ENCODE data around the gene MYO18B.

MYO18B gene

DNA sequence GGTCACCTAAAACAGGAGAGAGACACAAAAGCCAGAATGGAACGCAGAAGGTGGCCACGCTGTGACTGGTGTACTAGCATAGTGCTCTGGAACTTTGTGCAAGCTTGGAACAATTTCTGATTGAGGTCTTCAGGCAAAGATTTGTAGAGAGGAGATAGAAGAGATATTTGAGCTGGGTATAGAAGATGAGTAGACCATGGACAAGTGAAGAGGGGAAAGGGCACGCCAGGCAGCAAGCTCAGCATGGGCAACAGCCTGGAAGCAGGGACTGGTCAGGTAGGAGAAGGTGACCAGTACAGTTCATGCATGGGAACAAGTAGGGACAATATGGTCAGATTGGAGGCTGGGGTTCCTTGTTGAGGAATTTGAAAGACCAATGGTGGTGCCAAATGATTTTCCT, 24.4 kb downstream of the MYO18B start:
- H3K9ac ChIP-seq (ENCODE audit: low read depth, low read length, poor library complexity), result no peak overlapping the region
- H2BK5ac ChIP-seq (ENCODE audit: low read length), result no peak overlapping the region
- WGBS, 2 donors (ENCODE audit: extremely low coverage in 2 of 2, insufficient read length in 2 of 2, insufficient replicate concordance in 1 of 2), result no CpG with 5 or more reads among the region's 3 CpGs
- H3K23ac ChIP-seq (ENCODE audit: low read depth, low read length, poor library complexity), result no peak overlapping the region
- H2BK15ac ChIP-seq (ENCODE audit: low read length), result no peak overlapping the region
- no peaks in the 10 kb centered on the region for H3K27me3 ChIP-seq (ENCODE audit: control insufficient read depth in 3 of 3, insufficient read depth in 3 of 3, low read depth in 1 of 3, low read length in 3 of 3)
- no peak overlapping the region for H3K14ac ChIP-seq (ENCODE audit: low read length)
- no peak overlapping the region for H4K91ac ChIP-seq (ENCODE audit: low read depth, low read length, poor library complexity)
- H2AFZ ChIP-seq (ENCODE audit: low read length), result no peak overlapping the region
- H3K9me3 ChIP-seq (replicated peaks in 1 of 2; ENCODE audit: control insufficient read depth in 2 of 2, insufficient read depth in 1 of 2, low read depth in 1 of 2, low read length in 2 of 2), result peaks cover 0 to 2% of the 10 kb centered on the region in 2 donors
- no peak overlapping the region for H2AK5ac ChIP-seq (ENCODE audit: low read depth, low read length)
- H2BK120ac ChIP-seq (ENCODE audit: low read depth, low read length), result no peak overlapping the region
- H3K27ac ChIP-seq (replicated peaks; ENCODE audit: low read length), result no peak overlapping the region
- H3K18ac ChIP-seq (ENCODE audit: low read length), result no peak overlapping the region
- H4K8ac ChIP-seq (ENCODE audit: low read depth, low read length), result no peak overlapping the region
- no peaks in the 10 kb centered on the region for H3K36me3 ChIP-seq (replicated peaks in 1 of 2; ENCODE audit: control insufficient read depth in 2 of 2, insufficient read depth in 2 of 2, low read length in 2 of 2)
- H3K4me3 ChIP-seq (ENCODE audit: low read length in 2 of 2), result no peak overlapping the region
- no peak overlapping the region for H3K4ac ChIP-seq (ENCODE audit: low read length)
- no peak overlapping the region for H3K4me2 ChIP-seq (ENCODE audit: insufficient read depth, low read length, poor library complexity, severe bottlenecking)
- H3K4me1 ChIP-seq (ENCODE audit: control insufficient read depth in 2 of 2, insufficient read depth in 1 of 2, low read depth in 1 of 2, low read length in 2 of 2), result no peaks in the 10 kb centered on the region
- DNase-seq (ENCODE audit: low spot score), result no peak
- H3K79me1 ChIP-seq (ENCODE audit: low read depth, low read length), result no peaks in the 10 kb centered on the region
- no peak overlapping the region for H2BK12ac ChIP-seq (ENCODE audit: low read length)

- H3K27ac ChIP-seq (replicated peaks; ENCODE audit: low read length), result no peak overlapping the region
- no peak overlapping the region for H3K4me2 ChIP-seq (ENCODE audit: insufficient read depth, low read length, poor library complexity, severe bottlenecking)
- no peak overlapping the region for H4K91ac ChIP-seq (ENCODE audit: low read depth, low read length, poor library complexity)
- H3K9ac ChIP-seq (ENCODE audit: low read depth, low read length, poor library complexity), result no peak overlapping the region
- H3K36me3 ChIP-seq (replicated peaks in 1 of 2; ENCODE audit: control insufficient read depth in 2 of 2, insufficient read depth in 2 of 2, low read length in 2 of 2), result no peaks in the 10 kb centered on the region
- H3K27me3 ChIP-seq (ENCODE audit: control insufficient read depth in 3 of 3, insufficient read depth in 3 of 3, low read depth in 1 of 3, low read length in 3 of 3), result no peaks in the 10 kb centered on the region
- no peak overlapping the region for H2BK120ac ChIP-seq (ENCODE audit: low read depth, low read length)
- no peak overlapping the region for H3K18ac ChIP-seq (ENCODE audit: low read length)
- peaks cover 0 to 2% of the 10 kb centered on the region in 2 donors for H3K9me3 ChIP-seq (replicated peaks in 1 of 2; ENCODE audit: control insufficient read depth in 2 of 2, insufficient read depth in 1 of 2, low read depth in 1 of 2, low read length in 2 of 2)
- H3K4ac ChIP-seq (ENCODE audit: low read length), result no peak overlapping the region
- no peak overlapping the region for H3K4me3 ChIP-seq (ENCODE audit: low read length in 2 of 2)
- no peak overlapping the region for H3K23ac ChIP-seq (ENCODE audit: low read depth, low read length, poor library complexity)
- H3K4me1 ChIP-seq (ENCODE audit: control insufficient read depth in 2 of 2, insufficient read depth in 1 of 2, low read depth in 1 of 2, low read length in 2 of 2), result no peaks in the 10 kb centered on the region
- H2AK5ac ChIP-seq (ENCODE audit: low read depth, low read length), result no peak overlapping the region
- H2AFZ ChIP-seq (ENCODE audit: low read length), result no peak overlapping the region
- DNase-seq (ENCODE audit: low spot score), result no peak
- H4K8ac ChIP-seq (ENCODE audit: low read depth, low read length), result no peak overlapping the region
- H2BK12ac ChIP-seq (ENCODE audit: low read length), result no peak overlapping the region
- no peak overlapping the region for H2BK5ac ChIP-seq (ENCODE audit: low read length)
- no peak overlapping the region for H2BK15ac ChIP-seq (ENCODE audit: low read length)
- H3K14ac ChIP-seq (ENCODE audit: low read length), result no peak overlapping the region
- WGBS, 2 donors (ENCODE audit: extremely low coverage in 2 of 2, insufficient read length in 2 of 2, insufficient replicate concordance in 1 of 2), result no CpG with 5 or more reads among the region's 4 CpGs
- no peaks in the 10 kb centered on the region for H3K79me1 ChIP-seq (ENCODE audit: low read depth, low read length)
Observed at GRCh38 chr22:25770333-25770732, 28.3 kb downstream of the MYO18B start.

DNA sequence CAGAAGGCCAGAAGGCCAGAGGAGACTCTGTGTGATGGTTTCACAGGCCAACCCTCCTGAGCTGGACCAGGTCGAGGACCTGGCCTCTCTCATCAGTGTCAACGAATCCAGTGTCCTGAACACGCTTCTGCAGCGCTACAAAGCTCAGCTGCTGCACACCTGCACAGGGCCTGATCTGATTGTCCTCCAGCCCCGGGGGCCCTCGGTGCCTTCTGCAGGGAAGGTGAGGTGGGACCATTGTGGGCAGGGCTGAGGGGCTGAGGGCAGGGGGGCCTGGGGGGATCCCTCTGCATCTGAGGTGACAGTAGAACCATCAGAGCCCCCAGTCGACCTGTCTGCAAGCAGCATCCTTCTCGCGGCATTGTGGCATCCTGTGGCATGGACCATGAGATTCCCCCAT, 30.3 kb downstream of the MYO18B start:
- no peak overlapping the region for H2BK15ac ChIP-seq (ENCODE audit: low read length)
- no peaks in the 10 kb centered on the region for H3K36me3 ChIP-seq (replicated peaks in 1 of 2; ENCODE audit: control insufficient read depth in 2 of 2, insufficient read depth in 2 of 2, low read length in 2 of 2)

DNA sequence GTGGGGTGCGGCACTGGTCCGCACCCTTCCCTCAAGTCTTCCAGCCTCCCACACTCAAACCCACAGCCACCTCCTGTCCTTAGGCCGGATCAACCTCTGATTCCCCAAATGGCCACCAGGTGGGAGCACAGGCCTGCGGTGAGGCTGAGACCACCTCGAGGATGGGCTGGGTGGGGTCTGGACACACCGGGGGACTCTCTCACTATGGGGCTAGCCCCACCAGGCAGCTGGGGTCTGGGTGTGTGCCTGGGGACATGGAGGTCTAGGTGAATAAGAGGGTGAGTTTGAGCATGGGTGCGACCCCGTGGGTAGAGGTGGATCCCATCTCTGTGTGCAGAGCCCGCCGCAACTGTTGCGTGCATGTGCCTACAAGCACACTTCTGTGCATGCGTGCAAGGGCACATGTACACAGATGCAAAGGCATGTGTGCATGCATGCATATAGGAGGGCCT, 32.6 kb downstream of the MYO18B start:
- Histone ChIP-seq H2BK15ac (ENCODE audit: low read length) (no peak overlapping the region), H2BK120ac (ENCODE audit: low read depth, low read length) (no peak overlapping the region), H3K4me1 (ENCODE audit: control insufficient read depth in 2 of 2, insufficient read depth in 1 of 2, low read depth in 1 of 2, low read length in 2 of 2) (no peaks in the 10 kb centered on the region), H3K4ac (ENCODE audit: low read length) (no peak overlapping the region), H2BK12ac (ENCODE audit: low read length) (peak overlapping the region; percentile 18), H3K79me1 (ENCODE audit: low read depth, low read length) (no peaks in the 10 kb centered on the region), H3K27me3 (ENCODE audit: control insufficient read depth in 3 of 3, insufficient read depth in 3 of 3, low read depth in 1 of 3, low read length in 3 of 3) (peaks cover 0 to 3% (median 0%) of the 10 kb centered on the region in 3 experiments), H4K8ac (ENCODE audit: low read depth, low read length) (no peak overlapping the region), H3K9ac (ENCODE audit: low read depth, low read length, poor library complexity) (peak overlapping the region; percentile 56), H3K36me3 (replicated peaks in 1 of 2; ENCODE audit: control insufficient read depth in 2 of 2, insufficient read depth in 2 of 2, low read length in 2 of 2) (no peaks in the 10 kb centered on the region), H3K9me3 (replicated peaks in 1 of 2; ENCODE audit: control insufficient read depth in 2 of 2, insufficient read depth in 1 of 2, low read depth in 1 of 2, low read length in 2 of 2) (no peaks in the 10 kb centered on the region), H3K27ac (replicated peaks; ENCODE audit: low read length) (no peak overlapping the region), H3K14ac (ENCODE audit: low read length) (no peak overlapping the region), H3K4me2 (ENCODE audit: insufficient read depth, low read length, poor library complexity, severe bottlenecking) (no peak overlapping the region), H3K18ac (ENCODE audit: low read length) (no peak overlapping the region), H4K91ac (ENCODE audit: low read depth, low read length, poor library complexity) (no peak overlapping the region), H2AFZ (ENCODE audit: low read length) (no peak overlapping the region), H2AK5ac (ENCODE audit: low read depth, low read length) (no peak overlapping the region), H3K23ac (ENCODE audit: low read depth, low read length, poor library complexity) (no peak overlapping the region), H3K4me3 (ENCODE audit: low read length in 2 of 2) (no peak overlapping the region), H2BK5ac (ENCODE audit: low read length) (no peak overlapping the region)
- WGBS, 2 donors (ENCODE audit: extremely low coverage in 2 of 2, insufficient read length in 2 of 2, insufficient replicate concordance in 1 of 2), result no CpG with 5 or more reads among the region's 12 CpGs
- peak; percentile 44 for DNase-seq (ENCODE audit: low spot score)

More for the DNA sequence above, 30.3 kb downstream of the MYO18B start:
- H3K4me3 ChIP-seq (ENCODE audit: low read length in 2 of 2), result no peak overlapping the region
- H3K14ac ChIP-seq (ENCODE audit: low read length), result no peak overlapping the region
- peaks cover 0 to 3% (median 0%) of the 10 kb centered on the region in 3 experiments for H3K27me3 ChIP-seq (ENCODE audit: control insufficient read depth in 3 of 3, insufficient read depth in 3 of 3, low read depth in 1 of 3, low read length in 3 of 3)
- H3K23ac ChIP-seq (ENCODE audit: low read depth, low read length, poor library complexity), result no peak overlapping the region
- no peak overlapping the region for H2BK120ac ChIP-seq (ENCODE audit: low read depth, low read length)
- H3K9ac ChIP-seq (ENCODE audit: low read depth, low read length, poor library complexity), result no peak overlapping the region
- WGBS, 2 donors (ENCODE audit: extremely low coverage in 2 of 2, insufficient read length in 2 of 2, insufficient replicate concordance in 1 of 2), result no CpG with 5 or more reads among the region's 9 CpGs
- H4K8ac ChIP-seq (ENCODE audit: low read depth, low read length), result no peak overlapping the region
- no peak overlapping the region for H2AFZ ChIP-seq (ENCODE audit: low read length)
- H3K4me1 ChIP-seq (ENCODE audit: control insufficient read depth in 2 of 2, insufficient read depth in 1 of 2, low read depth in 1 of 2, low read length in 2 of 2), result no peaks in the 10 kb centered on the region
- no peaks in the 10 kb centered on the region for H3K79me1 ChIP-seq (ENCODE audit: low read depth, low read length)
- DNase-seq (ENCODE audit: low spot score), result no peak
- H3K27ac ChIP-seq (replicated peaks; ENCODE audit: low read length), result no peak overlapping the region
- H2BK5ac ChIP-seq (ENCODE audit: low read length), result no peak overlapping the region
- H3K18ac ChIP-seq (ENCODE audit: low read length), result no peak overlapping the region
- no peak overlapping the region for H2AK5ac ChIP-seq (ENCODE audit: low read depth, low read length)
- H3K4me2 ChIP-seq (ENCODE audit: insufficient read depth, low read length, poor library complexity, severe bottlenecking), result no peak overlapping the region
- no peaks in the 10 kb centered on the region for H3K9me3 ChIP-seq (replicated peaks in 1 of 2; ENCODE audit: control insufficient read depth in 2 of 2, insufficient read depth in 1 of 2, low read depth in 1 of 2, low read length in 2 of 2)
- no peak overlapping the region for H4K91ac ChIP-seq (ENCODE audit: low read depth, low read length, poor library complexity)
- no peak overlapping the region for H2BK12ac ChIP-seq (ENCODE audit: low read length)
- H3K4ac ChIP-seq (ENCODE audit: low read length), result no peak overlapping the region

All from neuronal stem cell (in vitro differentiated cells).